DND-41 (cell line): ENCODE results near the gene DCAF5.

Experiments
- CTCF ChIP-seq: IDR thresholded peaks from 2 replicates; pipeline ENCODE4 v1.5.1; 2012; ENCODE audit warnings: borderline replicate concordance, low read length, moderate library complexity, mild to moderate bottlenecking; ENCODE audit not compliant: poor library complexity, severe bottlenecking; ENCODE audit errors: extremely low read depth
- EZH2 ChIP-seq: IDR thresholded peaks from 3 replicates; pipeline ENCODE4 v1.6.1; 2012; ENCODE audit warnings: borderline replicate concordance, low read depth, mild to moderate bottlenecking, moderate library complexity, low read length, inconsistent platforms; ENCODE audit not compliant: severe bottlenecking

DNA sequence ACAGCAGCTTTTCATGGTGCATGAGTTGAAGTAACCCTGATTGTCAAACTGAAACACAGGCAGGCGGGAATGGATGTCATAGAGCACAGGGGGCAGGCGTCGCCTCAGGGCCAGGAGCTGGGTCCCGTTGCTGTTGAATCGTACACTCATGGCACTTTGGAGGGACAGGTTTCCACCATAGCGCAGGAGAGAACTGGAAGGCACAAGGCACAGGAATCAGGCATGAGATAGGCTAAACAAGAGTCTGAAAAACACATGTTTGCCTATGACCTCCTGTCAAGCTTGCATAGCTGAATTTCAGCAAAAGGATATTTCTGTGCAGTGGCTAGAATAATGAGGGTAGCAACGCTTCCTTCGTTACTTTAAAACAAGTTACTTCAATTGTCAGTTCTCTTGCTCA lies 61.2 kb downstream of the DCAF5 start:
- TF ChIP-seq CTCF (no peak), EZH2 (no peak)
